NCI-H2196 treated with DMSO at 0.1 percent for 48 hours (cell line): Measurements from ENCODE around the gene TRPM3.

Source experiments
- DNase-seq: peaks from one replicate; lab custom pipeline; 2025; ENCODE audit not compliant: unreplicated experiment; lab: John Stamatoyannopoulos, UW

Gene TRPM3

DNA sequence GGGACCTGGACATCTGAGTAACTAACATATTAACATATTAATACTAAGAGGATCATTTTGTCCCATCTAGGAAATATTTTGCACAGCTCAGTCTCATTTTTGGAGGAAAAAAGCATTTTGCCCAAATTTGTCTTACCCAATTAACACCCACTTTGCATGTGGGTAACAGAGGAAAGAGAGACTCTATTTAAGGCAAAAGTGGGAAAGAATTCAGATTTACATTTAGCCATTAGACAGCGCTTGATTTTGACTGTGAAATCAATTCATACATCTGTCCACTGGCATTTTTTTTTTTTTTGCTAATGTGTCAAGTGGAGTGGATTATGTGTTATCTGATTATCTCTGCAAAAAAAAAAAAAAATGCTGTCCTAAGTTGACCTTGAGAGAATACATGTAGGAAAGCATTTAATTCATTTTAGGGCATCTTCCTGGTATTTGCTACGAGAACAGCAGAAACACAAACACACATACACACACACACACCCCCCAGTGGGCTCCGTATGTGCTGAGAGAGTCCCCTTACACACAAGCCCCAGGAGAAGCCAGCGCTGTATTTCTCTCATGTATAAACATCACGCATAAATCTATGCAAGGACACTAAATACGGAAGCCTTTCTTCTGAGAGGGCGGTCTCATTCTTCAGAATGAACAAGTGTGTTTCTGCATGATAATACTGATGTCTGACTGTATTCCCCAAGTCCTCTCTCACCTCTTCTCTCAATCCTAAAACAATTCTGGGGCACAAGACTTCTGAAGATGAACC lies 505.0 kb downstream of the TRPM3 start:
- DNase-seq, result no peak

DNA sequence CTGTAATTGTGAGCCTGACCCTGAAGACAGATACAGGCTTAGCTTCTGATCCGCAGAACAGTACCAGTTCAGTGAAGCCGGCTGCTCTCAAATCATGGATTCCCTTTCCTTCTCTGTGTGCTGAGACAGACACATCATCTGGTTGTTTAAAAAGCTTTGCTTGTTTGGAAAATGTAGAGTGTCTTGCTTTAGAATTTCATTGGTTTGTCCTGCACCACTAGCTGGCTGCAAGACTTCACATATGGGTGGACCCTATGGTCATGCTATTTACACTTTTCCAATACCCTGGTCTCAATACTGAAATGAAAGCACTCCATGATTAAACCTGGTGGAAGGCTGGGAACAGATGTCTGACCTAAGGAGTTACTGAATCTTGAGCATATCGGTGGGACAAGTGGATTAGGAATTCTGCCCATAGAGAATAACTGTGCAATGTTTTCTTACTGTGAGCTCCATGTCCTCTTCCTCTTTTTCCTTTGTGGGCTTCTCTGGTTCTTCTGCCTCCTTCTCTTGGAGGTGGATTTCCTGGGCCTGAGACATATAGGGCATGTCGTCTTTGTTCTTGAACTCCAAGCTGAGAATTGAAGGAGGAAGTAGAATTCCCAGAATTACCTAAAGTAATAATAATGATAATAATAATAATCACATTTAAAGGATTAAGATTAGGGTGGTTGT lies 505.8 kb downstream of the TRPM3 start:
- DNase-seq, result no peak

DNA sequence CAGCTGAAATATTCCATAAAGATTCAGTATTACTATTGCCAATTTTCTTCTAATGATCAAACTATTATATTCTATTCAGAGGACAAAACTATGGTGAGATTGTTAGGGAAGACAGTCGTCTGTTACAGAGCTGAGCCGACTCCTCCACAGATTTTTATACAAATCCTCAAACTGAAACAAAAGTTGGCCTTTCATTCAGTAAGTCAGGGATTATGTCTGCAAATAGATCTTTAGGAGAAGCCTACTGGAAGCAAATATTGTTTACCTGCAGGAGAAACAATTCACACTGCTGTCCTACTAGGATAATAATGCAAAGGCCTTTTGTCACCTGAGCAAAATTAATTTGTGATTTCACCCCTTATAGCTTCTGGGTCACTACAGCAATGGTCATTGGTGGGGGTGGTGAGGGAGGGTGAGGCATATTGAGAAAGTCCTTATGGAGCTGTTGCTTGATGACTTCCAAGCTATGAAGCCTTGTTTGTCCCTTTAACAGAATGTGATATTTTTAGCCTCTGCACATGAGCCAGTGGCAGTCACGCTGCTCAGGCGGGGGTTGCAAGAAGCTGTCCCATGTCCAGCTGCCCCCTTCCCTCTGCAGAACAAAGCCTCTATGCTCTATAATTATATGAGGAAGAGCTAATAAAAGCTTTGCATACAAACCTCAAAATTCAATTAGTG lies 506.5 kb downstream of the TRPM3 start:
- no peak for DNase-seq

DNA sequence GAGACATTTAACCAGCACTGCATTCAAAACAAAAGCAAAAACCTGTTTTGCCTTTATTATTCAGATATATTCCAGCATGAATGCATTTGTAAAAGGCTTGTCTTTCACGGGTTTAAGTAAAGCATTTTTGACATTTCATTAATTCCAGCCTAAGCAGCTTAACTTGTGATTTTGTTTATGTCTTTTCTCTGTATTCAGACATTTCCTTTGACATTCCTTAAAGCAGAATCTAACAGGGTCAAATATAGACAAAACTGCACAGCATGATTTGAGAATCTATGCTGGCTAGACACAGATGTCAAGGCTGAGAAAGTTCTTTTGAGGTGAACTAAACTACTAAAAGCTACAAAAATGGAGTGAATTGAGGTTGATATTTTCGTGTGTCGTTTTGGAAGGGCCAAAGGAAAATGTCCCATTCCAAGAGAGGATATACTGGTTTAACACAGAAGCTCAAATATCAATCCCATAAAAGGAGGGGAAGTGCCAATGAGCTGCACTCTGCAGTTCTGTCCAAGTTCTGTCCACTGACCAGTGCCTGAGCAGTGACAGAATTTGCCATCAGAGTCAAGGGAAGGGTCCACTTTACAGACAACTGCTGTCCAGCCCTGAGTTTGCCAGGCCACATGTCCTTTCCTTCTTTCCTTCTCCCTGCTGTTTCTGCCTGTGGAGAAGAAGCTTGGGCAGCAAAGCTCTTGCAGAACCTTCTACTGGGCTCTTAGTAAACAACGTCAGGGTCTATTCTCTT lies 508.2 kb downstream of the TRPM3 start:
- DNase-seq, result no peak

DNA sequence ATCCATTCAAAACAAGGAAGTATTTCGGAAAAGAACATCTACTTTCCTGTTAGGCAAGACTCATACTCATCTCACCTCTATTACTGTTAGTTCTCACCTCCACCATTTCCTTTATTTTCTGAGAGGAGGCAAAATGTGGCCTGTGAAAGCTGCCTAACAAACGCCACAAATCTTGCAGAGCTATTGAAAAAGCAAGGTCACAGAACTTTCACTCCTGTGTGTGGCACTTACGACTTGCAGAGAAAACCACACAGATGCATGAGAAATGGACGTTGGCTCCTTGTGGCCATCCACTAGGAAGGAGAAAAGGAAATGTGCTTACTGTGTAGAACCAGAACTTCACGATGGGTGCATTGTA lies 511.2 kb downstream of the TRPM3 start:
- DNase-seq, result no peak

DNA sequence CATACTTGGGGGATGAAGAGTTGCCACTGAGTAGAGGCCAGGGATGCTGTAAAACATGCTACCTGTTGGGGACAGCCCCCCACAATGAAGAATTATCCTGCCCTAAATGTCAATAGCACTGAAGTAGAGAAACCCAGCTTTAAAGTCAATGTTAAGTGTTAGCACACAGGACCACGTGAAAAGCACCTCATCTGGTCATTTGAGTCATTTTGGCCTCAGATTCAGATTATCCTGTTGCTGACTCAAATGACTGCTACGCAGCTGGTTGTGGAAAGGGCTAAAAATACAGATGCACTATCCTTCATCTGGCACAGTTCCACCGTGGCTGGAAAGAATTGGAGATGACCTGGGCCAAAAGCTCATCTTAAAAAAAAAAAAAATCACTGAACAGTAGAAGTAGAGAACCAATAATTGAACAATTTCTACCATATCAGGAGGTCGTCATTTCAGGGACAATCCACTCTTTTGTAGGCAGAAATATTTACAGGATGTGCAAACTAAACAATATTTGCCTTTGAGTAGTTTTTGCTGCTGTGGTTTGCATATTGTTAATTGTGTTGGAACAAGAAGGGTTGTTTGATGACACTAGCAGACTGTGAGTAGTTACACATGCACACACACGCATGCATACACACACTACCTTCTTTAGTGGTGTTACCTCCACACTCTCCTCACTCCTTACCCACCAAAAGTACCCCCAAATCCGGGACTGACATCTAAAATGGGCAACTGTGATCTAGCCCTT lies 511.7 kb downstream of the TRPM3 start:
- DNase-seq, result no peak

DNA sequence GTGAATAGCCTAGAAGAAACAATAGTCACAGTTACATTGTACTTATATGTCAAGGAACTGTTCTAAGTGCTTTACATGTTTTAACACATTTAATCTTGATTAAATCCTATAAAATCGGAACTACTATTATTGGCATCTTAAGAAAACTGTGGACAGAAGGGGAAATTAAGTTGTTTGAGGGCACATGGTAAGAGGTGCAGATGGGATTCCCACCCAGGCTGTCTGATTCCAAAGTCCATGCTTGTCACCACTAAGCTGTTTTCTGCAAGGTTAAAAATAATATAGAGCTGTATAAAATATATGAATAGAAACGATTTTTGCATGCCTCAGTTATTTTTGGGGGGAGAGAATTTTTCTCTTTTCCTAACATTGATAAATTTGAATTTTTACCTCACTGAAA lies 512.4 kb downstream of the TRPM3 start:
- no peak for DNase-seq

DNA sequence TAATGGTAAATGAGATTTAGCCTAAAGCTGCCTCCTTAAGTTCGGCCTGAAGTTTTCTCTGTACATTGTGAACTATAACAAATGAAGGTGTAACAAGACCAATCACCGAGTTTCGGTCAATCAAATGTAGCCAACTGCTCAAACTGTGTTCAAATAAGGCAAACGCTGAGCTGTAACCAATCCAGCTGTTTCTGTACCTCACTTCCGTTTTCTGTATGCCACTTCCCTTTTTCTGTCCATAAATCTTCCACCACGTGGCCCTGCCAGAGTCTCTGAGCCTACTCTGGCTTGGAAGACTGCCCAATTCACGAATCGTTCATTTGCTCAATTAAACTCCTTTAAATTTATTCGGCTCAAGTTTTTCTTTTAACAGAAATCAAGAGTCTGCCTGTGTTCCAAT lies 513.5 kb downstream of the TRPM3 start:
- DNase-seq, result no peak

DNA sequence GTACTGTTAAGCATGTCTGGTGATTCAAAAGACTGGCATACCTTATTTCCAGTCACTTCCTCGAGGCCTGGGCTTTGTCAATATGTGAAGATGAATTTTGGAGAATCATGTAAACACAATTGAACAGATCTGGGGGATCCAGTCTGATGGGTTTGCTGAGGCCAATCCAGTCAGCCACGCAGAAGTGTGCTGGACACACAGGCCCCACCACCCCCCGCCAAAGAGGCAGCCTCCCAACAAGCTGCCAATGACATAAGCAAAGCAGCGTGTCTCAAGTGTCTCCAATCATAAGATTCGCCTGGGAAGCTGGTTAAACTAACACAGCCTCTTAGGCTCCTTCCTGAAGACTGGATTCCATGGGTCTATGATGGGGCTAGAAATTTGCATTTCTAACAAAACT lies 514.1 kb downstream of the TRPM3 start:
- no peak for DNase-seq

DNA sequence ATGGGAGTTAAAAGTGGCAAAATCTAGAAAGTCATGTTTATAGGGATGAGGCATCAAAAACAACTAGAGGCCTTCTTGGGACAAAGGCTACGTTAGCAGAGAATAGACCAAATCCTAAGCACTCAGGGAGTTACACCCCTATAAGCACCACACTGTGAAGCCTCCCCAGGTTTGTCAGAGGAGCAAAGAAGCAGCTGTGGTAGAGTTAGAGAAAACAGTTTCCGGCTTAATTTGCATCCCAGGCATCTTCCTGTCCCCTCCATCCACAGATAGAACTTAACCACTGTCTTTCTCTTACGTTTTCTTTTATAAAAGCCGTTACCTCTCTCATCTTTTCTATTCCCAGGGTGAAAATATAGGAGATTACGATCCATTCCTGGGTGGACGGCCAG lies 518.4 kb downstream of the TRPM3 start:
- no peak for DNase-seq

DNA sequence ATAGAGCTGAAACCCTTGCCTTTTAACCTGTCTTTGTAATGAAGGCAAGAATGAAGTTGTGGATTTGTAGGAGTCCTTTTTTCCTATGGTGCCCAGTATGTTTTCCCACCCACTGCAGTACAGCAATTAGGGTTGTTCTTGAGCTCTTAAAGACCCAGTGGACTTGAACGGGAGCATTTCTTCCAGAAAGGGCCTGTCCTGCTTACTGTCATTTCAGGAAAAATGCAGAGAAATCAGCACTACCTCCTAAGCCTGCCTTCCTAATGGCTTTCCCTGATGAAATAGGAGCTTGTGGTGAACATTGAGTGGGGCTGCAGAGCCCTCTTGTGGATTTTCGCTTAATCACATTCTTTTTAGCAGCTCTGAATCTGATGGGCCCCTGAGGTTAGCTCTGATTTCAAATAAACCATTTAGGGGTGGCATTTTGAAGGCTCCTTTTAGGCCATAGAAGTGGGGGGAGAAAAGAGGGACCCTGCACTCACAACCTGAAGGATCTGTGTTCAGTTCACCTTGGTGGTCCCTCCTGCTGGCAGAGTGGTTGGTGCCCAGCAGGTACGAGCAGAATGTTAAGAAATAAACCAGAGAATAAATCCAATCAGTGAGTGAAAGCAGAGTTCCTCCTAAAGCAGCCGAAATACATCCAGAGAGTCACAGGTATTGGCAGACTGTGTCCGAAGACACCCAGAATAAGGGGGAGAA lies 519.0 kb downstream of the TRPM3 start:
- DNase-seq, result peak; percentile 45

DNA sequence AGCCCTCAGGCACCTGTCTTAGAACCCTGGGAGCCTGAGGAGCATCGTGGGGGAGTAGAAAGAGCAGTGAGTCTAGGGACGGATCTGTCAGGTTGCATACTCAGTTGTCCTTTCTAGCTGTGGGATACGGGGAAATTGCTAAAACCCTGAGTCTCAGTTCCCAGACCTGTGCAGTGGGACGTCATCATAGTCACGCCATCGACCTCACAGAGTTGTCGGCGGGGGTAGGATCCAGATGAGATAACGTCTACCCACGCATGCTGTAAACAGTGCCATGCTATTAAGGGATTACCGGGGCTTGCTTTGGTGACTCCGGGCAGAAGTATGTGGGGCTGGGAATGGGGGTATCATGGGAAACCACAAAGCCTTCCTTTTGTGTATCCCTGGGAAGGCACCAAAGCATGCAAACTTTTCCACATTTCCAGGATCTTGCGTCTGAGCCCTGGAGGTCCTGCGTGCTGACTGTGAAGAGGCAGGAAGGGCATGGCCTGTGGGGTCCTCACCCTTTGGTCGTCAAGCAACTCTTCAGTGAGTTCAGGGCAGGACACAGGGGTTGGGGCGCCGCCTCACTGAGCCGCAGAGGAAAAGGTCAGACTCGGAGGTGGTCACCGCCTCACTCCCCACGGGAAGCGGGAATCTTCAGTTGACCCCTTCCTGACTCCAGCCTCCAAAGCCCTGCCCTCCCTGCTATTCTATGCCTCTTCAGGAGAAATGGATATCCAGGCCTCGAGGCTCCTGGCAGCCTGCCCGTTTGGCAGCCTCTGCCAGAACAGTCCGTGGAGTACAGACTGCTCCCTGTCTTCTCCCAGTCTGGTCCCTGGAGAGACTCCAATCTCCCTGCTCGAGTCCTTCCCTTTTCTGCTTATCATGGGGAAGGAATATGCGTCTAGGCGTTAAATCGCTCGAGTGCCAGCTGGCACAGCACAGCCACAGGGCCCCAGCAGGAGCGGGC lies 520.1 kb downstream of the TRPM3 start:
- peak; percentile 70 for DNase-seq

DNA sequence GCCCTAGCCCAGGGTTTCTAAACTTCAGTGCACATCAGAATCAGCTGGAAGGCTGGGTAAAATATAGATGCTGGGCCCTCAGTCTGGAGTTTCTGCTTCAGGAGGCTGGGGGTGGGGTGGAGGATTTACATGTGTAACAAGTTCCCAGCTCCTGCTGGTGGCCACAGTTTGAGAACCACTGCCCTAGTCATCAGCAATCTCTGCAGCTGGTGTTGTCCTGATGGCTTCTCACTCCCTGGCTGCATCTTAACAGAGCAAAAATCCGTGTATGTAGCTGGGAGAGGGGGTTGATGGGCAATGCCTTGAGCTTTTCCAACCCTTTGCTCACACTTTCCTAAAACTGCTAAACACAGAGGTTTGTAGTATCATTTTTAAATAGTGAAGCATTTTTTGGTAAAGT lies 520.9 kb downstream of the TRPM3 start:
- no peak for DNase-seq

DNA sequence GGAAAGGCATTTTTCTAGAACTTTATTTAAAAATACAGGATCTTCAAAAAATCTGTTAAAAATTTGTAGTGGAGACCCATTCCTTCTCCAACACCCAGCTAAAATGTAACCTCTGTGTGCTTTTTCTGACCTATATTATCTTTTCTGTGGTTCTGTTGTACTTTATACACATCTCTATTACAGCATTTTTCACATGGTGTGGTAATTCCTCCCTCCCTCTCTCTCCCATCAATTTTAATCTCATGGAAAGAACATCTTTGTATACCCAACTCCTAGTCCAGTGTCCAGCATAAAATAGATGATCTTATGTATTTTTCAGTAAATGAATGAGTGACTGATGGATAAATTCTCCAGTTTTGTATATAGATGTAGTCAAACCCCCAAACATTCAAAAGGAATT lies 523.5 kb downstream of the TRPM3 start:
- no peak for DNase-seq

DNA sequence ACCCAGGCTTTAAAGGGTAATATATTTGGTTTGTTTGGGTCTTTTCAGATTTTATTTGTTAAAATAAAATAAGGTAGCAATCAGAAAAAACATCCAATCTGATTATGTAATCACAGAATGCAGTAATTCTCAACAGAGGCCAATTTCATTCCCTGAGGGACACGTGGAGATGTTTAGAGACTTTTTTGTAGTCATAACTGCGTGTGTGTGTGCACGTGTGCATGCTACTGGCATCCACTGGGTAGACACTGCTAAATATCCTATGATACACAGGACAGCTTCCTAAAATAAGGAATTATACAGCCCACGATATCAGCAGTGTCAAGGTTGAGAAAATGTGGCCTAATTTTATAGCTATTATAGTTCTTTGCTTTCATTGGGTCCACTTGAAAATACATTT lies 526.2 kb downstream of the TRPM3 start:
- no peak for DNase-seq

DNA sequence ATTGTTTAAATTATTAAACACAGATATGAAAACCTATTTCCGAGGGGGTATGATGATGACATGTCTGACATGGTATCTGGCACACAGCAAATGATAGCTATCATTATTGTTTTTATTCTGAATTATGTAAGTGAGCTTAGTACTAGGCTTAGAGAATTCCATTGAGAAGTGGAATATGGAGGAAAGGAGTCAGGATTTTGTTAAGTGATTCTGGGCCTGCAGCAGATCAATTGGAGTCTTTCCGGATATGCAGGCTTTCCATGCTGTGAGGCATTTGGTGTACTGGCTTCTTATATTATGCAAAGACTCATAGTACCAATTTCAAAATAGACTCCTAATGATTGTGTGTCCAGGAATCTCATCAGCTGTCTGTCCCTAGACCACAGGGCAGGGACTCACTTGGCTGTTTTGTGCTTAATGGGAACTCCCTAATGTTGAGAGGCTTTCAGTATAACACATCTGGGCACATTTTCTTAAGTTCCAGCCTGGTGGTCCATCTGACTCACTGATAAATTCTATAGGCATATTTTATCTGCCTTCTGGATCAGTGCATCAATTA lies 527.0 kb downstream of the TRPM3 start:
- DNase-seq, result no peak

DNA sequence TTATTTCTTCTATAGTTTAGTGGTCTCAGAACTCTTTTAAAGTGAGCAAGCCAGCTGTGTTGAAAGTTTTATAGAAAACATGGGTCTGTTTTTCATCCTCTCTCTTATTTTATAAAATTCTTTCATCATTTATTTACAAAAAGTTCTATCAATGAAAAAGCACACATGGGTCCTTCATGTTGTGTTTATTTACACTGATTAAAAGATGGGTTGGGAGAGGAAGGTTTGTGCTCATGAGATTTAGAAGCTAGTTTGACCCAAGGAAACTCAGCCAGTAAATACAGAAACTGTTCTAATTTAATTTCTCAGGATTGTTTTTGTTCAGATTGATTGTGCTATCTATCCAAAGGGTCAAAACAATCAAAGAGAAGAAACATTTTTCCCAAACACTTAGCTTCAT lies 528.2 kb downstream of the TRPM3 start:
- DNase-seq, result no peak

DNA sequence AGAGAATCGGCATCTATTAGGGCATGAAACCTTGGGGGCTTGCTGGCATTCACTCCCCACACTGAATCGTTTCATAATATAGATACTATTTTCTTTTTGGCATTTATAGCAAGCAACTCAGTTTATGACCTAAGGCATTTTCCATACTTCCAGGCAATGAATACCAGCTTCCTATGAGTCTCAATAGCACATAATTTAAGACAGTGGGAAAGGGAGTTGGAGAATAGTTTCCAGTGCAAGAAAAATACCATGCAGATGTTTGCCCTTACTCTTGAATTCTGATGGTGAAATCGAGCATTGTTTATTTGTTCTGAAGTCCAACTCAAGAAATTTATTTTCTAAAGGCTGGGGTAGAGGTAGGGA lies 531.1 kb downstream of the TRPM3 start:
- DNase-seq, result no peak
